Measurements from ENCODE around the gene HMG20B. TPM values are rescaled to one million over a fixed set of nuclear protein-coding genes. Genes with fewer than 3 reads are reported as not detected.

The HMG20B gene
- total RNA-seq, 1 experiment from 2014 or later, result 69.3 TPM

- no peak for DNase-seq (ENCODE audit: low read depth)
Observed at GRCh38 chr19:3605770-3606169, 33.0 kb downstream of the HMG20B start.

- no peak for DNase-seq (ENCODE audit: low read depth)
Observed at GRCh38 chr19:3606174-3606689, 33.5 kb downstream of the HMG20B start.

DNA sequence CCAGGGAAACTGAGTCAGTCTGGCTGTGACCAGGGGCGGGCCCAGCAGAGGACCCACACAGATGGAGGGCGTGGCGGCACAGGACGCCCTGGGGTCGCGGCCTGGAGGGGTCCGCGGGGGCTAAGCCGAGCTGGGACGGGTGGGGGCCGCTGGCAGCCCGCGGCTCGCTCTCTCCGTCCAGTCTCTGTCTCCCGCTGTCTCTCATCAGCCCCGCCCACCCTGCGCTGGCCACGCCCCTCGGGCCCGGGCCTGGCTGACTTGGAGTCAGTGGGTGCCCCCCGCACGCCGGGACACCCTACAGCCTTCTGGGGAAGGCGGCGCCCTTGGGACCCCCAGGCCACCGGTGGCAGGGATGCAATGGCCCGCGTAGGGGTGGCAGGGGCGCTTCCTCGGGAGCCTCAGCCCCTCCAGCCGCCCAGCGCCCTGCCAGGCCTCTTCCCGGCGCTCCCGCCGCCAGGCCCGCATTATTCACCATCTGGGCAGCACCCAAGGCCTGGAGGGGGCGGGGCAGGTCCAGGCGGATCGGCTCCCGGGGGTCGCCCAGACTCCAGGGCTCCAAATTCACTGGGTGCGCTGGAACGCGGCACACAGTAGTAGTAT, 34.0 kb downstream of the HMG20B start, which contains the start of gene TBXA2R:
Gene TBXA2R, minus strand, starts transcription at position 186 of the 600 bp plus-strand sequence. CDS start 6,241 bp downstream, outside the sequence.
- peak; percentile 51 for DNase-seq (ENCODE audit: low read depth)

- peak; percentile 59 for DNase-seq (ENCODE audit: low read depth)
Observed at GRCh38 chr19:3607303-3608078, 34.7 kb downstream of the HMG20B start.

DNA sequence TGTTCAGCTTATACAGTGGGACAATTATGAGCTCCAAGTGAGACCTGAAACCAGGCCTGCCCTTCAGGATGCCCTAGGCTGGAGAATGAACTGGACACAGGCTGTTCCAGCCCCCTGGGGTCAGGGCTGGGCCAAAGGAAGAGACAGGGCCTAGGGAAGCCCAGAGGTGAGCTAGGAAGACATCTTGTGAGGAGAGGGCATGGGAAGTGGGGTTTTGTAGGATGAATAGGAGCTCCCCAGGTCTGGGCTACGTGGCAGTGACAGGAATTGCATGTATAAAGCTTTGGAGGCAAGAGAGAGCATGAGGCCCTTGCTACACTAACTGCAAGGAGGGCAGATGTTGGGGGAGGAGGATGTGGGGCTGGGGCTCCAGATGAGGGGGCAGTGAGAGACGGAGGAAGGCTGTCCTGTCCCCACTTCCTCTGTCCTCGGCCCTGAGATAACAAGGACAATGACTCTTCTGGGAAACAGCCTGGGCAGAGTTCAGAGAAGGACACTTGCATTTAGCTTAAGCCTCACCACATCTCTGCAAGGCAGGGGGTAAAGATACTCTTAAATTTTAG, 35.4 kb downstream of the HMG20B start:
- DNase-seq (ENCODE audit: low read depth), result no peak

DNA sequence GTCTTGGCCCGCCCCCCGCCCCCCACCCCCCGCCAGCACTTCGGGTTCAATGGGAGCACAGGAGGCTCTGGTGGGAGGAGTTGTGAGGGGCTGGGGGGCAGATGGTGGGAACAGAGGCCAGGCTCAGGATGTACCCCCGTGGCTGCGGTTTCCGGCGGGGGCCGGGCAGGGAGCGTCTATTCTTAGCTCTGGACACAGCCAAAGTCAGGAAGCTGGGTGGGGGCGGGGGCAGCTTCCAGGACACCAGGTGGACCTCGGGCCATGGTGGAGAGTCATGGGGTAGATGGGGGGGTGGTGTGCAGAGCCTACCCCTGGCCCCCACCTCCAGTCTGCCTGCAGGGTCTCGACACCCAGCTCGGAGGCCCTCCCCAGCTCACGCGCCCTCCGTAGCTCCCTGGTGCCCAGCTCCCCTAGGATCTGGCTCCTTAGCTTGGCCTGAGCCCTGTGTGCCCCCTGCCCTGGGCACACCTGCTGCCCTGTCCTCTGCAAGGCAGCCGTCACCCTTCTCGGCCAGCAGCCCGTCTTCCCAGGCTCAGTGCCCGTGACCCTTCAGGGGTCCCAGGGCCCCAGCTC, 36.1 kb downstream of the HMG20B start:
- peak; percentile 69 for DNase-seq (ENCODE audit: low read depth)

DNA sequence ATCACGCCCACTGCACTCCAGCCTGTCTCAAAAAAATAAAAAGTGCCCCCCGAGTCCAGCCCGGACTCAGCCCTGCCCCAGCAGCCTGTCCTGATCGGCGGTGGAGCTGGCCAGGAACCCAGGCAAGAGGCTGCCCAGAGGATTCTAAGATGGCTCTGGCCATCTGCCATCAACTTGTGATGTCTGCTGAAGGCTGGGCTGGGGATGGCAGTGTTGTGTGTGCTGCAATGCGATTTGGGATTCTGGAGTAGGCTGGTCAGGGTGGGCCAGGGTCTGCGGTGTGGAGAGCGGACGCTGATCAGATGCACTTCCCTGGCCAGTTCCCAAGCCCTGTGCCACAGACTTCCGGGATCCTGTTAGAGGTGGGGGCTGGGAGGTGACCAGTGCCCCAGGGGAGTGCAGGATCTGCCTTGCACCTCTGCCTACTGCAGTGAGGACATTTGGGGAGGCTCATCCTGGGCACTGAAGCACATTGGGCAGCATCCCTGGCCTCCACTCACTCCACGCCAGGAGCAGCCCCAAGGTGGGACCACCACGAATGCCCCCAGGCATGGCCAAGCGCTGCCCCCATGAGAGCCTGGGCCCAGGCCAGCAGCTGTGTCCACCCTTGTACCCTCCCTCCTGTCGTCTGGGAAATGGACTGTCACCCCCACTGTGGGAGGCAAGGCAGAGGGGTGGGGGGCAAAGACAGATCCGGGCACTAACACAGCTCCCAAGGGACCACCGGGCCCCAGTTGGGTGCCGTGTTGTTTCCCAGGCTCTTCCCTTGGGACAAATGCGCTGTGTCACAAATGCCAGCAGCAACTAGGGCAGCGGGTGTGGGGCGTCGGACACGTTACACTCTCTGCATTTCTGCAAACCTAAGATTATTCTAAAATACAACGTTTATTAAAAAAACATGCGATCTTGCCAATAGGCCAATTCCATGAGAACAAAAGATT, 37.3 kb downstream of the HMG20B start:
- no peak for DNase-seq (ENCODE audit: low read depth)

GRCh38 chr19:3610745-3611717, 38.3 kb downstream of the HMG20B start:
- no peak for DNase-seq (ENCODE audit: low read depth)

DNA sequence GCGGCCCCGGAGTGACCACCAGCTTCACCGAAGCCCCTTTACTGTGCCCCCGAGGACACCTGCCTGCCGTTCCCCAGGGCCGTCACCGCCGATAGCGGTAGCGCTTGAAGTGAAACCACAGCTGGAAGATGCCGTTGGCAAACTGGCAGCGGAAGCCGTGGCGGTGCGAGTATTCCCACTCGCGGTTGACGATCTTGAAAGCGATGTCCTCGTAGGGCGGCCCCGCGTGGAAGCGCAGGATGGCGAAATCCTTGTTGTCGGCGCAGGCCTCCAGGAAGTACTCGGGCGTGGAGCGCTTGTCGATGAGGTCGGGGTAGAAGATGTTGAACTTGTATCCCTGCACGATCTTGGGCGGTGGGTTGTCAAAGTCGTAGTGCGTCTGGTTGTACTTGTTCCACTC, 39.1 kb downstream of the HMG20B start:
- no peak for DNase-seq (ENCODE audit: low read depth)

DNA sequence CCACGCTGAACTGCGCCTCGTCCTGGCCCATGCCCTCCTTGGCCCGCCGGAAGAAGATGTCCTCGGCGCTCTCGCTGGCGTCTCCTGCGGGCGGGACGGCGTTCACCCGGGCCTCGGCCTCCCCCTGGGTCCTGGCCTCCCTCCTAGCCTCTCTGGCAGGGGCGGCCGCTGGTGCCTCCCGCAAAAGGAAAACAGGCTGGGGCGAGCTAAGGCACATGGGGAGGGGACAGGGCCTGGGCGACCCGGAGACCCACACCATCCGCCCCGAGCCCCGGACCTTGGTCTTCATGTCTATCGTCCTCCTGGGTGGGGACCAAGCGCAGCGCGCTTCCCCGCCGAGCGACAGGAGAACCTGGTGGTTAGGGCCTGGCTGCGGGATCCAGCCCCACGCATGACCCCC, 39.6 kb downstream of the HMG20B start:
- DNase-seq (ENCODE audit: low read depth), result no peak

DNA sequence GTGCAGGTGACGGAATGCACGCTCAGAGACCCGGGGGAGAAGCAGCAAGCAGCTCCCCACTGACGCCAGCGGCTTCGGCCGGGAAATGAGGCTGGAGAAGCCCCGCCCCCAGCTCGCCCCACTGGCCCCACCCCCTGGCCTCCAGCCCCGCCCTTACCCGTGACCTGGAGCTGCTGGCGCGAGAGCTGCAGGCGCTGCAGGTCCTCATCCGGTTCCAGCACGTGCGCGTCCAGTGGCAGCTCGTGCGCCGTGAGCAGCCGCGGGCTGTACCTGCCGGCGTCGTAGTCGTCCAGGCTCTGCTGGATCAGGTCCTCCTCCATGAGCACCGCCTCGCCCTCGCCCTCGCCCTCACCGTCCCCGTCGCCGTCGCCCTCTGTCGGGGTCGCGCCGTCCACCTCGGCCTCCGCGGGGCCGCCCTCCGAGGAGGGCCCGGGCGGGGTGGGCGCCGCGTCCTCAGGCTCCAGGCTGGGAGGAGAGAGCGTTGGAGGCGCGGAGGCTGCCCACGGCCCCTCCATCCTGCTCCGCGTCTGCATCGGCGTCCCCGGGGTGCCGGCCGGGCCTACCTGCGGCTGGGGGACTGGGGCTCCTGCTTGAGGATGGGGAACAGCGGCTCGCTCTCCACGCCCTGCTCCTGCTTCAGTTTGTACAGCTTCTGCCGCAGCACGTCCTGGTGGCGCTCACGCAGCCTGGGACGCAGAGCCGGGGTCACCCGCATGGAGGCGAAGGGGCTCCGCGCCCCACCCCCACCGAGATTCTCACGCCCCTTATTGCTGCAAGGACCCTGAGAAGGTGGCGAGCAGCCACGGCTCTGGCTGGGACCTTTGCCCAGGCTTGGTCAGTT, 40.4 kb downstream of the HMG20B start:
- no peak for DNase-seq (ENCODE audit: low read depth)

- no peak for DNase-seq (ENCODE audit: low read depth)
Observed at GRCh38 chr19:3613818-3614661, 41.3 kb downstream of the HMG20B start.

- DNase-seq (ENCODE audit: low read depth), result no peak
Observed at GRCh38 chr19:3614858-3615505, 42.2 kb downstream of the HMG20B start.

GRCh38 chr19:3615524-3616135, 42.9 kb downstream of the HMG20B start:
- DNase-seq (ENCODE audit: low read depth), result no peak

DNA sequence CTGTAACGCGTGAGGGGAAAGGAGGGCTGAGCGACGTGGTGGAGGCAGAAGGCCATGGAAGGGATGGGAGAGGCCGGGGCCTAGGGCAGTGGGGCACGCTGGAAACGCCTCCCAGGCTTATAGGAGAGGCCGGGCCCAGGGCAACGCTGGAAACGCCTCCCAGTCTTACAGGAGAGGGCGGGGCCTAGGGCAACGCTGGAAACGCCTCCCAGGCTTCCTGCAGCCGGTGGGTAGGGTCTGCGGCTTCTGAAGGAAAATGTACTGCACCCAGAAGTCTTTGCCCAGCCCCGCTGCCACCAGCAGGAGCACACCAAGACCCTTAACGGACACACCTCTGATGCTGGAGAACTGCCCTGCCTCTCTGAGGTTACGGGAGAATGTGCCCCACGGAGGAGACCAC, 44.7 kb downstream of the HMG20B start:
- no peak for DNase-seq (ENCODE audit: low read depth)

DNA sequence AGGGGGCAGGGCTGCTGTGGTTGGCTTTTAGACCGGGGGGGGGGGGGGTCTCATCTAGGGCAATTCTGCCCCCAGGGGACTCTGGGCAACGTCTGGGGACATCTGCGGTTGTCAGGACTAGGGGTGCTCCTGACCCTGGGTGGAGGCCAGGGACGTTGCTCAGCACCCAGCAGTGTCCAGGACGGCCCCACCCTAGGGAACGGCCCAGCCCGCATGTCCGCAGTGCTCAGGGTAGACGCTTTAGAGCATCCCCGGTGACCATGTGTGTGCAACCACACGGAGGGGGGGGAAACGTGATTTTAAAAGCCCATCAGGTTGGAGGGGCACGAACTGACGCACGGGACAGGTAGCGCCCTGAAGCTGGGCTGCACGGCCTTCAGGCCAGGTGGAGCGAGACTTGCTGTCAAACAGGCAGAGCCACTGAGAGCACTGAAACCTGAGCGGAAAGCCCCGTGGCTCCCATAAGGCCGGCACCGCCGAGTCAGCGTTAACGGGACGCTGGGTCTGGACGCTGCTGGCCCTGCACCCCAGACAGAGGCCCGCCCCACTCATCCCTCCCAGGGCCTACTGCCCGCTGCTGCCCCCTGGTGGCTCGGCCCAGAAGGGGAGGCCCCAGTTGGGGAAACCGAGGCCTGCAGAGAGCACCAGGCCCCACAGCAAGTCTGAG, 45.5 kb downstream of the HMG20B start:
- peak; percentile 25 for DNase-seq (ENCODE audit: low read depth)

All from HT1080 (cell line).